ENCODE measurements around the gene KIF12.
"Not testable (repeated sequence)": the region's sequence is repeated elsewhere in the genome, so short reads cannot be mapped to it uniquely, and the experiment has no call there.

Gene KIF12

DNA sequence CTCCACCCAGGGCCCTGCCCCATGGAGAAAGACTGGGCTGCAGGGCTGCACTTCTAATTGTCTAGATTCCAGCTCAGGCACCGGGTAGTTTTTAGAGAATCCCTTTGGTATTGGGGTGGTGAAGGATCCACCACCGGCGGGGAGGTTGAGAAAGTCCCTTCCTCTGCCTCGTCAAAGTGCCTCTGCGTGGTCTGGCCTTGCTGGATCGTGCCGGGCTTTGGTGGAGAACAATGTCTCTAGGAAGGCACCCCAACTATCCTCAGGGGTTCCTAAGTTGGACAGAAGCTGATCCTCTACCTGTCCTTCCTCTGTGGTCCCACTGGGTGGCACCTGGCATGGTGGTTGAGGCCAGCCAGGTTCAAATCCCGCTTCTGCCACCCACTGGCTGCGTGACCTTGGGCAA lies 13.7 kb downstream of the KIF12 start:
- DNase-seq, result no peak
- H3K4me3 Mint-ChIP-seq, result no peak overlapping the region
- peaks cover 6% of the 10 kb centered on the region for H3K4me1 Mint-ChIP-seq
- no peak for TF ChIP-seq CTCF (IDR thresholded peaks at IDR 0.05)
- H3K9me3 Mint-ChIP-seq, result no peaks in the 10 kb centered on the region
- no peak overlapping the region for H3K27ac Mint-ChIP-seq
- H3K36me3 Mint-ChIP-seq (ENCODE audit: low read depth), result no peaks in the 10 kb centered on the region
- peaks cover 35% of the 10 kb centered on the region for H3K27me3 Mint-ChIP-seq (ENCODE audit: low read depth, poor library complexity)

DNA sequence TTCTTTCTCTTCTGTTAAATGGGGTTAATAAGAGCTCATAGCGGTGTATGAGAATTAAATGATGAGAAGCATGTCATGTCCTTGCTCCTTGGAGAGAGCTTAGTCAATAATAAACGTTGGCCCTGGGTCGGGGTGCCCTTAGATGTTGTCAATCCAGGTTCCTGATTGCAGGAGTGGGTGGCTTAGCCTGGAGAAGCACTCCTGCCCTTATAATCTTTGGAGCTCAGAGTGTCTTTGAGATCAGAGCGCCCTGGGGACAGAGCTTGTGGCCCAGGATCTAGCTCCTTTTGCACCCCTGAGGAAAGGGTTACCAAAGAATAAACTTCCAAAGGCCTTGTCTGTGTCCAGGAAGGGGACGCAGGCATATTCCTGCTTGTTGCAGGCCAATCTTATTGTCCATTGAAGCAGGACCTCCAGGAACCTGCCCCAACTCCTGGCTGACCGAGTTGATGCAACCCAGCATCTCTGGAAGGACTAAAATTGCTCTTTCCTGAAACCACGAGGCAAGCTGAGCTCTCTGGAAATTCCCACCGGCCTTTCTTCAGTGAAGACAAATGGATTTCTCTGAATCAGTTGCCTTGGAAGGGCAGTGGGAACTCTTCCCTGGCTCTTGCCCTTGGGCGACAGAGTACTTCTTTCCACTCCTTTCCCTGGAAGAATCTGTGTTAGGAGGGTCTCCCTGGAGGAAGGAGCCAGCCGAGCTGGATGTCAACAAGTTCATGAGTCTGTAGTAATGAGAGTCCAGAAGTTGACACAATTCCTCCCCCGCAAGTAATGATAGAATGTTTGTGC lies 14.6 kb downstream of the KIF12 start:
- DNase-seq, result no peak
- Mint-ChIP-seq H3K9me3 (no peaks in the 10 kb centered on the region), H3K4me1 (peaks cover under 1% of the 10 kb centered on the region), H3K27me3 (ENCODE audit: low read depth, poor library complexity) (peaks cover 35% of the 10 kb centered on the region), H3K36me3 (ENCODE audit: low read depth) (no peaks in the 10 kb centered on the region), H3K27ac (no peak overlapping the region), H3K4me3 (no peak overlapping the region)
- TF ChIP-seq CTCF (IDR thresholded peaks at IDR 0.05), result no peak

DNA sequence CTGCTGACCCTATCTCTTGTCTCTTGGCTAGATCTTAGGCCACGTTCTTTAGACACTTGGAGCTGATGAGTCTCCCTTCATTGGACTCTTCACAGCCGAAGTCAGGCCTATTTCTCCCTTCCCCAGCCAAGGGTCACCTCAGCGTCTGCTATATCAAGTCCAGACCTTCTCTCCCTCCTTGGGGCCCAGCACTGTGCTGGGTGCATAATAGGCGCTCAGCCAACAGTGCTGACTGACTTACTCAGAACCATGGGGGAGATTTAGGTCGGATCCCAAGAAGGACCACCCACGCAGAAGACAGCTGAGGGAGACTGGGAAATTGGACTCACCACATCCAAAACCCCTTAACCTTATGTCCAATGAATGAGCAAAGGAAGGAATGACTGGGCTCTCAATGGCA lies 15.4 kb downstream of the KIF12 start:
- no peak for DNase-seq
- TF ChIP-seq CTCF (IDR thresholded peaks at IDR 0.05), result no peak
- Mint-ChIP-seq H3K4me3 (no peak overlapping the region), H3K4me1 (no peaks in the 10 kb centered on the region), H3K36me3 (ENCODE audit: low read depth) (no peaks in the 10 kb centered on the region), H3K27ac (no peak overlapping the region), H3K27me3 (ENCODE audit: low read depth, poor library complexity) (peaks cover 39% of the 10 kb centered on the region), H3K9me3 (no peaks in the 10 kb centered on the region)

DNA sequence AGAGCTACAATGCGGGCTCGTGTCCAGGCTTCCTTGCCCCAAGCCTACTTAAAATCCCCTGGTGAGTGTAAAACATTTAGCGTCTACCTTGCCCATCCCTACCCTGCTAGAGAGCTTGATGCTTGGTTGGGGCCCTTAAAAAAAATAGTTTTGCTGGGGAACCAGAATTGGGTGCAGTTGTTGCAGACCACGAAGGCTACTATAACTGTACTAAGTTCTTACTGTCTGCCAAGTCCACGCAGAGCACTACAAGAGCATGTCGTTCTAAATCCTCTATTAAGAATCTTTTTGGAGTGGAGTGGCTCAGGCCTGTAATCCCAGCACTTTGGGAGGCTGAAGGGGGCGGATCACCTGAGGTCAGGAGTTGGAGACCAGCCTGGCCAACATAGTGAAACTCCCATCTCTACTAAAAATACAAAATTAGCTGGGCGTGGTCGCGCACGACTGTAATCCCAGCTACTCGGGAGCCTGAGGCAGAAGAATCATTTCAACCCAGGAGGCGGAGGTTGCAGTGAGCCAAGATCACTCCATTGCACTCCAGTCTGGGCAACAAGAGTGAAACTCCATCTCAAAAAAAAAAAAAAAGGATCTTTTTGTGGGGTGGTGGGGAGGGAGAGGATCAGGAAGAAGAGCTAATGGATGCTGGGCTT lies 16.2 kb downstream of the KIF12 start:
- DNase-seq; H3K4me3 Mint-ChIP-seq; H3K27ac Mint-ChIP-seq; H3K4me1 Mint-ChIP-seq; H3K9me3 Mint-ChIP-seq; H3K36me3 Mint-ChIP-seq (ENCODE audit: low read depth): not testable (repeated sequence)
- peak; percentile 5 for TF ChIP-seq CTCF (IDR thresholded peaks at IDR 0.05)
- peaks cover 37% of the 10 kb centered on the region for H3K27me3 Mint-ChIP-seq (ENCODE audit: low read depth, poor library complexity)

DNA sequence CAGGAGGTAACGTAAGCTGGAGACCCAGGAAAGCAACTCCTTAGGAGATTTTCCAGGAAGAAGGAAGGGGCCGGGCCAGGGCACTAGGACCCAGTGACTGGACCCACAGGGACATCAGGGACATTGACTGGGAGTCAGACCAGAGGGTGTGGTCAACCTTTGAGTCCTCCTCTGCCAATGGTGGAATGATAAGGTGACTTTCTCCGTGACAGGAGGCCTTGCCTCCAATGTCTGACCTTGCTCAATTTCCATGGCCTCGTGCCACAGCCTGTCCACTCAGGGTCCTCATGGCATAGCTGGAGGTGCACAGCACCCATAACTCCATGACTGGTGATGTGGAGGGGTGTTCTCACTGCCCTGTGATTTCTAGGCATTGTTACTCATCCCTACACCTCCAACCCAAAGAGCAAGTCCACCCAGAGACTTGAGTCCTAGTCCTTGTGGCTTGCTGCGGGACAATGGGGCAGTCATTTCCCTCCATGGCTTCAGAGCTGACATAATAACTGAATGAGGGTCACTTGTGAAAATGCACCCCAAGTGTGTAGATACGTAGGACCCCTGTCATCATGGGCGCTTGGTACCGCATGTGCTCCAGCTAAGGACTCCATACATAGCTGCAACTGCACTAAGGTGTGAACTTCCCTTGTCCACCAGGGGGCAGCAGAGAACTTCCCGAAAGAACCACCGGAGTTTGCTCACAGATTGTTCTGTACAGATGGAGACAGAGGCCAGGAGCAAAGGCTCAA lies 16.9 kb downstream of the KIF12 start:
- Mint-ChIP-seq H3K36me3 (ENCODE audit: low read depth) (no peaks in the 10 kb centered on the region), H3K4me3 (no peak overlapping the region), H3K4me1 (peaks cover 4% of the 10 kb centered on the region)

More for the DNA sequence above, 16.9 kb downstream of the KIF12 start:
- H3K27ac Mint-ChIP-seq, result no peak overlapping the region
- peak; percentile 95 for DNase-seq
- TF ChIP-seq CTCF (IDR thresholded peaks at IDR 0.05), result peak; percentile 83
- peaks cover 35% of the 10 kb centered on the region for H3K27me3 Mint-ChIP-seq (ENCODE audit: low read depth, poor library complexity)
- no peaks in the 10 kb centered on the region for H3K9me3 Mint-ChIP-seq
